PC-9 (cell line): ENCODE results near the gene PAM. TPM values are rescaled to one million over a fixed set of nuclear protein-coding genes. Genes with fewer than 3 reads are reported as not detected.

Experiments used
- BruUV-seq: library from RNA; stranded (reverse); fragments of 400-500 nt; replicated peaks from 2 replicates; lab custom pipeline; 2021; lab: Mats Ljungman, UMichigan
- CTCF ChIA-PET: fragments of 300-600 bp; sonication (Branson Sonifier 250); formaldehyde crosslinking; loops from one replicate; lab custom pipeline; 2022; ENCODE audit warnings: antibody characterized with exemption; lab: Charles Lee
- POLR2A ChIA-PET: fragments of 300-600 bp; sonication (Branson Sonifier 250); formaldehyde crosslinking; loops from one replicate; lab custom pipeline; 2022; ENCODE audit warnings: antibody characterized with exemption; ENCODE audit not compliant: unreplicated experiment; lab: Charles Lee
- DNase-seq, 2 experiments: peaks; one replicate each; pipeline versions ENCODE4 v3.0.0 to v3.0.0-alpha.2; 2015 to 2022; ENCODE audit warnings: mixed read lengths in 1 of 2
- H2AFZ ChIP-seq: fragments of 200-600 bp; sonication (generic); 2 replicates; pipeline ENCODE4 v1.8.1; 2017; ENCODE audit warnings: antibody characterized with exemption
- H3F3A ChIP-seq: fragments of 200-600 bp; sonication (generic); 2 replicates; pipeline ENCODE4 v1.8.1; 2017; ENCODE audit warnings: antibody characterized with exemption, mild to moderate bottlenecking, low read depth; ENCODE audit not compliant: insufficient read depth
- H3K27ac ChIP-seq: fragments of 200-600 bp; sonication (generic); 2 replicates; pipeline ENCODE4 v1.6.1; 2016; ENCODE audit warnings: mixed run types
- H3K27me3 ChIP-seq: fragments of 200-600 bp; sonication (generic); 2 replicates; pipeline ENCODE4 v1.6.1; 2016; ENCODE audit warnings: low read depth, mixed run types; ENCODE audit not compliant: insufficient read depth
- H3K36me3 ChIP-seq: fragments of 200-600 bp; sonication (generic); 2 replicates; pipeline ENCODE4 v1.6.1; 2016; ENCODE audit warnings: low read depth, mixed run types
- H3K4me1 ChIP-seq: fragments of 200-600 bp; sonication (generic); replicated peaks from 2 replicates; pipeline ENCODE4 v1.6.1; 2016; ENCODE audit warnings: mixed run types; ENCODE audit not compliant: insufficient read depth
- H3K4me2 ChIP-seq: fragments of 200-600 bp; sonication (generic); 2 replicates; pipeline ENCODE4 v1.6.1; 2017; ENCODE audit warnings: mixed run types
- H3K4me3 ChIP-seq: fragments of 200-600 bp; sonication (generic); 2 replicates; pipeline ENCODE4 v1.6.1; 2016; ENCODE audit warnings: mixed run types
- H3K79me2 ChIP-seq: fragments of 200-600 bp; sonication (generic); 2 replicates; pipeline ENCODE4 v1.6.1; 2017; ENCODE audit warnings: low read depth, mixed run types
- H3K9me2 ChIP-seq: fragments of 200-600 bp; sonication (generic); 2 replicates; pipeline ENCODE4 v1.8.1; 2017; ENCODE audit warnings: mild to moderate bottlenecking; ENCODE audit not compliant: insufficient read depth
- H3K9me3 ChIP-seq: fragments of 200-600 bp; sonication (generic); 2 replicates; pipeline ENCODE4 v1.8.1; 2016; ENCODE audit warnings: low read depth; ENCODE audit not compliant: insufficient read depth
- H4K20me1 ChIP-seq: fragments of 200-600 bp; sonication (generic); 2 replicates; pipeline ENCODE4 v1.8.1; 2017; ENCODE audit not compliant: insufficient read depth
- CTCF ChIP-seq: fragments of 200-600 bp; sonication (generic); conservative IDR thresholded peaks from 2 replicates; pipeline ENCODE4 v1.6.1; 2017; ENCODE audit warnings: mixed run types, antibody characterized with exemption, mild to moderate bottlenecking, moderate library complexity
- EZH2 ChIP-seq: fragments of 200-600 bp; sonication (generic); IDR thresholded peaks from 2 replicates; pipeline ENCODE4 v1.8.0; 2017; ENCODE audit warnings: antibody characterized with exemption, low read depth
- intact Hi-C: fragments of 100-400 bp; cut with micrococcal nuclease; formaldehyde crosslinking; loops from one replicate; pipeline ENCODE4 v1.10.0; 2022; ENCODE audit not compliant: unreplicated experiment
- total RNA-seq: library from RNA; stranded (reverse); gene quantifications from 2 replicates; pipeline ENCODE4 v1.2.3, GENCODE V29; 2021

PAM gene
- total RNA-seq, 1 experiment from 2014 or later: 88.4 TPM

GRCh38 chr5:102718819-102719218 lies 36.3 kb upstream of the PAM start:
- intact Hi-C loops: no loop called here
- Histone ChIP-seq H3K4me3 (no peak overlapping the region), H3K79me2 (no peaks in the 10 kb centered on the region), H4K20me1 (no peaks in the 10 kb centered on the region), H3F3A (no peaks in the 10 kb centered on the region), H3K9me3 (no peaks in the 10 kb centered on the region), H3K9me2 (no peaks in the 10 kb centered on the region), H3K36me3 (no peaks in the 10 kb centered on the region), H2AFZ (no peak overlapping the region), H3K4me2 (no peak overlapping the region), H3K4me1 (peaks cover 4% of the 10 kb centered on the region), H3K27me3 (no peaks in the 10 kb centered on the region), H3K27ac (no peak overlapping the region)
- DNase-seq: peak in 1 of 2 experiments; percentile 59
- no TSS peak for BruUV-seq
- CTCF ChIA-PET: no interaction called here
- no peak for TF ChIP-seq EZH2
- TF ChIP-seq CTCF: no peak
- POLR2A ChIA-PET: interaction anchor here (0.7 kb wide), 2 partner anchors 41 to 72 kb away, joined by 4 to 6 read pairs; no protein-coding TSS in a partner anchor

- Histone ChIP-seq H3K27me3 (no peaks in the 10 kb centered on the region), H3K36me3 (no peaks in the 10 kb centered on the region), H2AFZ (no peak overlapping the region), H3K9me2 (no peaks in the 10 kb centered on the region), H3K79me2 (no peaks in the 10 kb centered on the region), H3F3A (no peaks in the 10 kb centered on the region), H3K4me3 (no peak overlapping the region), H4K20me1 (no peaks in the 10 kb centered on the region), H3K4me1 (peaks cover 4% of the 10 kb centered on the region), H3K27ac (no peak overlapping the region), H3K4me2 (no peak overlapping the region), H3K9me3 (no peaks in the 10 kb centered on the region)
- BruUV-seq: no TSS peak
- no peak for DNase-seq
- ChIA-PET POLR2A (no interaction called here), CTCF (interaction anchor here (0.6 kb wide), 1 partner anchor 62 kb away, joined by 4 read pairs; no protein-coding TSS in a partner anchor)
- intact Hi-C loops: no loop called here
- TF ChIP-seq CTCF: no peak
These were observed 35.2 kb upstream of the PAM start for GRCh38 chr5:102719886-102720285.

GRCh38 chr5:102720969-102721368 lies 34.1 kb upstream of the PAM start:
- Histone ChIP-seq H3K27me3 (no peaks in the 10 kb centered on the region), H2AFZ (no peak overlapping the region), H3K4me1 (no peaks in the 10 kb centered on the region), H3K4me2 (no peak overlapping the region), H4K20me1 (no peaks in the 10 kb centered on the region), H3K4me3 (no peak overlapping the region), H3K9me3 (no peaks in the 10 kb centered on the region), H3K9me2 (no peaks in the 10 kb centered on the region), H3F3A (no peaks in the 10 kb centered on the region), H3K36me3 (no peaks in the 10 kb centered on the region), H3K79me2 (no peaks in the 10 kb centered on the region), H3K27ac (no peak overlapping the region)
- ChIA-PET POLR2A (no interaction called here), CTCF (no interaction called here)
- intact Hi-C loops: no loop called here
- DNase-seq: no peak
- BruUV-seq: no TSS peak
- no peak for TF ChIP-seq EZH2
- no peak for TF ChIP-seq CTCF
